Upper lobe of right lung (tissue), 1 donor: Measurements from ENCODE around the gene ZNF2. TPM values are rescaled to one million over a fixed set of nuclear protein-coding genes. Genes with fewer than 3 reads are reported as not detected.
A peak's percentile ranks its signal among the peaks of the same experiment; 100 is the strongest.
"Not testable (repeated sequence)": the region's sequence is repeated elsewhere in the genome, so short reads cannot be mapped to it uniquely, and the experiment has no call there.

Experiments used
- ATAC-seq: fragments of 200-7000 bp; cut with Tn5 transposase; one replicate; pipeline ENCODE4 v1.9.1; 2020; ENCODE audit warnings: mild to moderate bottlenecking, moderate library complexity
- DNase-seq: peaks from one replicate; pipeline ENCODE4 v3.0.0-alpha.2; 2020
- H3K27ac ChIP-seq: fragments of 200-600 bp; one replicate; pipeline ENCODE4 v1.8.0; 2022
- H3K27me3 ChIP-seq: fragments of 200-600 bp; one replicate; pipeline ENCODE4 v1.8.0; 2022; ENCODE audit warnings: mild to moderate bottlenecking
- H3K36me3 ChIP-seq: fragments of 200-600 bp; one replicate; pipeline ENCODE4 v1.8.0; 2022
- H3K4me1 ChIP-seq: fragments of 200-600 bp; one replicate; pipeline ENCODE4 v1.8.0; 2022
- H3K4me3 ChIP-seq: fragments of 200-600 bp; one replicate; pipeline ENCODE4 v1.8.0; 2022; ENCODE audit warnings: mild to moderate bottlenecking
- H3K9me3 ChIP-seq: fragments of 200-600 bp; one replicate; pipeline ENCODE4 v1.8.0; 2022
- CTCF ChIP-seq: fragments of 200-600 bp; IDR thresholded peaks from one replicate; pipeline ENCODE4 v1.8.0; 2022; ENCODE audit warnings: antibody characterized with exemption
- intact Hi-C: fragments of 100-400 bp; cut with DNase I; formaldehyde crosslinking; loops from one replicate; pipeline ENCODE4 v1.11.0; 2022
- total RNA-seq: library from RNA; stranded (reverse); fragmentation: NEBNext Ultra II Directional; extraction: Animal tissue kit (Norgen Biotek cat#: 25700); gene quantifications from one replicate; pipeline ENCODE4 v1.2.1, GENCODE V29; 2021
- donor health status: DM: no; HTN: yes; CAD: no; lungs with severe emphysema.

The ZNF2 gene
- total RNA-seq, 1 donor from 2014 or later: 4.7 TPM

- intact Hi-C loops: no loop called here
- Histone ChIP-seq H3K4me3 (no peak overlapping the region), H3K4me1 (no peaks in the 10 kb centered on the region), H3K36me3 (peaks cover 46% of the 10 kb centered on the region), H3K9me3 (no peaks in the 10 kb centered on the region), H3K27ac (no peak overlapping the region), H3K27me3 (no peaks in the 10 kb centered on the region)
- DNase-seq (no peak), ATAC-seq (no peak)
- no peak for TF ChIP-seq CTCF
These were observed 16.2 kb downstream of the ZNF2 start for GRCh38 chr2:95181774-95182173.

- Histone ChIP-seq H3K4me3 (no peak overlapping the region), H3K9me3 (no peaks in the 10 kb centered on the region), H3K27me3 (no peaks in the 10 kb centered on the region), H3K36me3 (peaks cover 24% of the 10 kb centered on the region), H3K27ac (no peak overlapping the region), H3K4me1 (no peaks in the 10 kb centered on the region)
- ATAC-seq (no peak), DNase-seq (no peak)
- intact Hi-C loops: no loop called here
- no peak for TF ChIP-seq CTCF
These were observed 19.6 kb downstream of the ZNF2 start for GRCh38 chr2:95185197-95185596.

- no peak for TF ChIP-seq CTCF
- DNase-seq: no peak
- Histone ChIP-seq H3K4me1 (no peaks in the 10 kb centered on the region), H3K4me3 (no peak overlapping the region), H3K27me3 (no peaks in the 10 kb centered on the region), H3K9me3 (no peaks in the 10 kb centered on the region), H3K27ac (no peak overlapping the region), H3K36me3 (peaks cover 16% of the 10 kb centered on the region)
- no peak for ATAC-seq
- intact Hi-C loops: no loop called here
These were observed 20.4 kb downstream of the ZNF2 start for GRCh38 chr2:95185973-95186372.

- H3K27me3 ChIP-seq, ATAC-seq, H3K4me1 ChIP-seq, H3K36me3 ChIP-seq, H3K9me3 ChIP-seq, H3K4me3 ChIP-seq, H3K27ac ChIP-seq, intact Hi-C loops: not testable (repeated sequence)
- DNase-seq: peak; percentile 77
- peak; percentile 61 for TF ChIP-seq CTCF
These were observed 27.3 kb downstream of the ZNF2 start for GRCh38 chr2:95192956-95193355.

GRCh38 chr2:95203911-95204310 lies 38.3 kb downstream of the ZNF2 start:
- Histone ChIP-seq H3K27ac (no peak overlapping the region), H3K27me3 (no peaks in the 10 kb centered on the region), H3K36me3 (no peaks in the 10 kb centered on the region), H3K4me1 (peaks cover 7% of the 10 kb centered on the region), H3K9me3 (no peaks in the 10 kb centered on the region), H3K4me3 (no peak overlapping the region)
- DNase-seq (no peak), ATAC-seq (no peak)
- no peak for TF ChIP-seq CTCF
- intact Hi-C loops: no loop called here

- intact Hi-C loops: no loop called here
- Histone ChIP-seq H3K4me1 (peaks cover 7% of the 10 kb centered on the region), H3K9me3 (no peaks in the 10 kb centered on the region), H3K36me3 (no peaks in the 10 kb centered on the region), H3K27me3 (no peaks in the 10 kb centered on the region), H3K27ac (no peak overlapping the region), H3K4me3 (no peak overlapping the region)
- no peak for ATAC-seq
- DNase-seq: no peak
- no peak for TF ChIP-seq CTCF
These were observed 38.8 kb downstream of the ZNF2 start for GRCh38 chr2:95204396-95204795.
